Liver (tissue), 9 donors: Measurements from ENCODE around the gene UGT1A7. TPM values are rescaled to one million over a fixed set of nuclear protein-coding genes. Genes with fewer than 3 reads are reported as not detected.
A peak's percentile ranks its signal among the peaks of the same experiment; 100 is the strongest.
"Not testable (repeated sequence)": the region's sequence is repeated elsewhere in the genome, so short reads cannot be mapped to it uniquely, and the experiment has no call there.

ENCODE experiments used
- DNase-seq: peaks from one replicate; pipeline ENCODE4 v3.0.0-alpha.2; 2017; ENCODE audit warnings: low spot score
- H3K27ac ChIP-seq, 2 donors: one replicate each; pipeline ENCODE4 v1.7.0; 2013; ENCODE audit warnings: inconsistent platforms in 2 of 2, low read length in 2 of 2, control low read depth in 1 of 2, low read depth in 1 of 2, mild to moderate bottlenecking in 1 of 2
- H3K27me3 ChIP-seq, 4 donors: one replicate each; pipeline versions ENCODE4 v1.6.1 to v1.7.0; 2013; ENCODE audit warnings: low read length in 3 of 4, inconsistent platforms in 1 of 4, mild to moderate bottlenecking in 1 of 4, moderate library complexity in 1 of 4; ENCODE audit not compliant: control insufficient read depth in 4 of 4, insufficient read depth in 4 of 4
- H3K36me3 ChIP-seq, 4 donors: one replicate each; pipeline versions ENCODE4 v1.6.1 to v1.7.0; 2013; ENCODE audit warnings: low read length in 3 of 4, mild to moderate bottlenecking in 3 of 4, low read depth in 1 of 4, moderate library complexity in 1 of 4; ENCODE audit not compliant: control insufficient read depth in 4 of 4, insufficient read depth in 3 of 4
- H3K4me1 ChIP-seq, 4 donors: one replicate each; pipeline versions ENCODE4 v1.6.1 to v1.7.0; 2013; ENCODE audit warnings: low read length in 3 of 4, mild to moderate bottlenecking in 3 of 4, moderate library complexity in 1 of 4; ENCODE audit not compliant: control insufficient read depth in 4 of 4, insufficient read depth in 4 of 4
- H3K4me3 ChIP-seq, 3 donors: one replicate each; pipeline versions ENCODE4 v1.6.1 to v1.7.0; 2013; ENCODE audit warnings: low read length in 3 of 3, control low read depth in 1 of 3, low read depth in 1 of 3, mild to moderate bottlenecking in 1 of 3
- H3K9ac ChIP-seq, 2 donors: one replicate each; pipeline ENCODE4 v1.7.0; 2013; ENCODE audit warnings: low read length in 2 of 2, mild to moderate bottlenecking in 2 of 2, moderate library complexity in 2 of 2, control low read depth in 1 of 2, low read depth in 1 of 2
- H3K9me3 ChIP-seq, 4 donors: one replicate each; pipeline versions ENCODE4 v1.6.1 to v1.7.0; 2013; ENCODE audit warnings: low read length in 3 of 4; ENCODE audit not compliant: control insufficient read depth in 4 of 4
- ATF3 ChIP-seq: IDR thresholded peaks from 2 replicates; pipeline ENCODE4 v1.6.1; 2016; ENCODE audit warnings: antibody characterized with exemption
- CTCF ChIP-seq: fragments of 150-350 bp; IDR thresholded peaks from 2 replicates; pipeline ENCODE4 v1.5.1; 2017; ENCODE audit warnings: improper control_type of control experiment, low read depth, low read length; ENCODE audit not compliant: missing input control
- EGR1 ChIP-seq, 2 donors: IDR thresholded peaks; 2 replicates each; pipeline ENCODE4 v1.6.1; 2016 to 2018; ENCODE audit warnings: antibody characterized with exemption in 2 of 2, low read depth in 2 of 2
- FOXA1 ChIP-seq: IDR thresholded peaks from 2 replicates; pipeline ENCODE4 v1.6.1; 2016; ENCODE audit warnings: antibody characterized with exemption
- FOXA2 ChIP-seq: IDR thresholded peaks from 2 replicates; pipeline ENCODE4 v1.6.1; 2016; ENCODE audit warnings: antibody characterized with exemption
- GABPA ChIP-seq, 2 donors: IDR thresholded peaks in 1 of 2; conservative IDR thresholded peaks in 1 of 2; 2 replicates each; pipeline ENCODE4 v1.6.1; 2016; ENCODE audit warnings: antibody characterized with exemption in 2 of 2, mild to moderate bottlenecking in 1 of 2, moderate library complexity in 1 of 2
- HNF4A ChIP-seq, 2 donors: conservative IDR thresholded peaks; 2 replicates each; pipeline ENCODE4 v1.6.1; 2016; ENCODE audit warnings: antibody characterized with exemption in 2 of 2, mild to moderate bottlenecking in 2 of 2
- MAX ChIP-seq: IDR thresholded peaks from 2 replicates; pipeline ENCODE4 v1.6.1; 2016; ENCODE audit warnings: antibody characterized with exemption
- NR2F2 ChIP-seq: IDR thresholded peaks from 2 replicates; pipeline ENCODE4 v1.6.1; 2016; ENCODE audit warnings: antibody characterized with exemption
- RAD21 ChIP-seq, 2 donors: IDR thresholded peaks; 2 replicates each; pipeline ENCODE4 v1.6.1; 2016; ENCODE audit warnings: antibody characterized with exemption in 2 of 2, mild to moderate bottlenecking in 2 of 2
- REST ChIP-seq: IDR thresholded peaks from 2 replicates; pipeline ENCODE4 v1.6.1; 2016; ENCODE audit warnings: antibody characterized with exemption, mild to moderate bottlenecking
- RXRA ChIP-seq, 2 donors: IDR thresholded peaks; 2 replicates each; pipeline ENCODE4 v1.6.1; 2017 to 2018; ENCODE audit warnings: antibody characterized with exemption in 2 of 2, mild to moderate bottlenecking in 1 of 2
- SP1 ChIP-seq: IDR thresholded peaks from 2 replicates; pipeline ENCODE4 v1.6.1; 2018; ENCODE audit warnings: antibody characterized with exemption, mild to moderate bottlenecking
- TAF1 ChIP-seq: conservative IDR thresholded peaks from 2 replicates; pipeline ENCODE4 v1.6.1; 2016; ENCODE audit warnings: antibody characterized with exemption, mild to moderate bottlenecking
- YY1 ChIP-seq: IDR thresholded peaks from 2 replicates; pipeline ENCODE4 v1.6.1; 2016; ENCODE audit warnings: antibody characterized with exemption, mild to moderate bottlenecking
- ZBTB33 ChIP-seq: IDR thresholded peaks from 2 replicates; pipeline ENCODE4 v1.6.1; 2016; ENCODE audit warnings: antibody characterized with exemption
- WGBS: extraction: QIAGEN DNeasy Blood & Tissue Kit; methylation state at CpG from one replicate; pipeline ENCODE4 v1.1.7; 2013; 5-methylcytosine and 5-hydroxymethylcytosine counted together
- polyA plus RNA-seq, 2 donors: library from polyadenylated mRNA; stranded (reverse) in 1 of 2; unstranded in 1 of 2; fragments of 200-250 nt in 1 of 2; fragments of >200 nt in 1 of 2; fragmentation: Nextera tagmentation in 1 of 2; extraction: Ambion mirVana in 1 of 2; gene quantifications; one replicate each; pipeline versions ENCODE4 v1.2.1 to v1.2.3, GENCODE V29; 2013 to 2015
- total RNA-seq, 2 donors: library from RNA; depleted of rRNA; stranded (reverse); fragments of >200 nt; gene quantifications; one replicate each; pipeline ENCODE4 v1.2.3, GENCODE V29; 2014
- donor health status: healthy.
- donor health status: healthy.
- donor health status: healthy.
- donor health status: healthy.
- donor health status: healthy.

Gene UGT1A7
- total and polyA plus RNA-seq, 4 donors, result 0.02 to 2.2 (median 0.38) TPM; not detected in 1

GRCh38 chr2:233747283-233747544 is 65.5 kb downstream of the UGT1A7 start:
- Histone ChIP-seq H3K4me1 (peaks cover 12 to 65% (median 44%) of the 10 kb centered on the region in 4 donors), H3K4me3 (peak overlapping the region in 1 of 3 donors; percentile 23)
- WGBS, result 86% methylated on average over 6 of the region's 6 CpGs

GRCh38 chr2:233750689-233751088 is 69.0 kb downstream of the UGT1A7 start:
- H3K27ac ChIP-seq, H3K9ac ChIP-seq, H3K27me3 ChIP-seq, H3K9me3 ChIP-seq, H3K36me3 ChIP-seq, DNase-seq, H3K4me3 ChIP-seq: not testable (repeated sequence)
- WGBS, result 70% methylated on average over 2 of the region's 2 CpGs
- peaks cover 8 to 56% (median 33%) of the 10 kb centered on the region in 4 donors for H3K4me1 ChIP-seq

More at GRCh38 chr2:233747283-233747544, 65.5 kb downstream of the UGT1A7 start:
- Histone ChIP-seq H3K9ac (no peak overlapping the region), H3K9me3 (no peaks in the 10 kb centered on the region), H3K27me3 (no peaks in the 10 kb centered on the region), H3K36me3 (peaks cover 0 to 3% (median 0%) of the 10 kb centered on the region in 4 donors), H3K27ac (no peak overlapping the region)
- TF ChIP-seq TAF1, result no peak
- TF ChIP-seq ATF3, result no peak
- no peak for TF ChIP-seq SP1
- TF ChIP-seq CTCF, result no peak
- no peak for TF ChIP-seq RAD21 (IDR thresholded peaks at IDR 0.05)
- no peak for TF ChIP-seq YY1
- TF ChIP-seq ZBTB33, result no peak
- TF ChIP-seq FOXA2, result no peak
- TF ChIP-seq RXRA (IDR thresholded peaks at IDR 0.05), result no peak
- no peak for TF ChIP-seq REST
- no peak for TF ChIP-seq EGR1 (IDR thresholded peaks at IDR 0.05; ENCODE audit: low read depth in 2 of 2)
- TF ChIP-seq GABPA (IDR thresholded peaks at IDR 0.05 in 1 of 2, conservative IDR thresholded peaks at IDR 0.05 in 1 of 2), result no peak
- TF ChIP-seq HNF4A (conservative IDR thresholded peaks at IDR 0.05), result no peak
- no peak for TF ChIP-seq MAX
- no peak for TF ChIP-seq FOXA1
- no peak for TF ChIP-seq NR2F2
- no peak for DNase-seq
